Stimulated activated CD8-positive, alpha-beta memory T cell treated with anti-CD3 and anti-CD28 coated beads, Interleukin-4, amount 100 ng/mL, for 48 hours (primary cell): ENCODE results near the gene KCNK10.

Source experiments
- DNase-seq: peaks from one replicate; pipeline ENCODE4 v3.0.0-alpha.2; 2020

KCNK10 gene

DNA sequence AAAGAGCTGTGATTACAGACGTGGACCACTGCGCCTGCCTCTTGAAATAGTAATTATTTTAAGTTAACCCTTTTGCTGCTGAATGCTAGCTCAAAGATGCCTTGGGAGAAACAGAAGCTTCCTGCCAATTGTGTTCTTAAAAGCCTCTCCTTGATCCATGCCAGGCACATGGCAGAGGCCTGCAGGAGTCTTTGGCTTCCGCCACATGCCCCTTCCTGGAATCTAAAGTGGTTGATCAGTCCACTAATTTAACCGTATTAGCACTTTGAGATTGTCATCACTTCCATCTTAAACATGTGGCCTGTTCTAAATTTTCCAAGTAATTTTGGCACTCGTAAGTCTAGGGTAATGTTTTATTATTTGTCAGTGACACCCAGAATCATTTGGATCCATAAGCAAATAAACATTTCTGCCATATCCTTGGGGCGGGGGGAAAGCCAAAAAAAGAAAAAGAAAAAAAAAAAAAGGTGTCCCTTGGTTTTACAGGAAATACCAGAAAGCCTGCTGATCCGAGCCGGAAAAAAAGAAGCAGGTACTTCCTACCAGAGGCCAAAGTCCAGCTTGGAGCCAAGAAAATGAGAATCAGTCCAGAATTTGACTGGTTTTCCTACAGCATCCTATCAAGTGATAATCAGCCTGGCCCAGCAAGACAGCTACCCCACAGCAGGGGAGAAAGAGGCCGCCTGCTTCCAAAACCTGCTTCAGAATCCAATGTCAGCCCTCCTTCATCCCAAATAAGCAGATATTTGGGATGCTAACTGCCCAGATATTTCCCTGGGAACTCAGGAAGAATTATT is 104.8 kb downstream of the KCNK10 start:
- no peak for DNase-seq

DNA sequence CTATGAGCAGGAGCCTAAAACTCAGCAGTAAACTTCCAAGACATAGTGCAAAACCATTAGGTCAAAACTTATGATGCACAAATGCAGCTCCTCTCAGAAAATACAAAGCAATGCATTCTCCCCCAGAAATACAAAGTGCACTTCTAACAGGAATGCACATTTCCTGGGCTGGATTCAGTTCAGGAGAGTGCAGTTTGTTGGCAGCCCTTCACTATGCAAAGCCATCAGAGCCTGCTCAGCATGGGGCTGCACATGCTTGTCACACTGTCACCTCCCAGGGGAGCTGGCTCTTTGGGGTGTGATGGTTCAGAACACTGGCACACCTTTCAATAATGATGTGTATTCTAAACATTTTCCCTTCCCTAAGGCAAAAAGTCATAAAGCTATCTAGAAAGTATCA is 110.4 kb downstream of the KCNK10 start:
- DNase-seq = no peak

- no peak for DNase-seq
Measured at GRCh38 chr14:88210426-88210825, 112.6 kb downstream of the KCNK10 start.

DNA sequence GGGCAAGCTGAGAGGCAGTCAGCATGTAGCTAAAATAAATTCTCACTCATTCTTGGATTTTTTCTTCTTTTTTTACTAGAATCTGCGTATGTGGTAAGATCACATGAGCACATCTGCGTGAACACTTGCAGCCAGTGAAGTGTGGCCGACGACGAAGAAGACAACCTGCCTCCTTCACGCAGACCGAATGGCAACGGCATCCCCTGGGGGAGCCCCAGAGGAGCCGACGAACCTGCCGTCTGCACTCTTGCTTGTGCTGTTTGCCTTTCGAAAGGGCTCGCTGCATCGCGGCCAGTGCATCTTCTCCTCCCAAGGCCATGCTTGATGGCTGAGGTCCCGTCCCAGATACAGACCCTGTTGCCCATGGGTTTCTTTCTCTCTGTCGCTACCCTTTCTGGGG is 113.8 kb downstream of the KCNK10 start:
- DNase-seq = no peak

- DNase-seq = no peak
Measured at GRCh38 chr14:88208858-88209257, 114.2 kb downstream of the KCNK10 start.

GRCh38 chr14:88204221-88204620 is 118.8 kb downstream of the KCNK10 start:
- no peak for DNase-seq

GRCh38 chr14:88203291-88203690 is 119.8 kb downstream of the KCNK10 start:
- DNase-seq = no peak

- DNase-seq = no peak
Measured at GRCh38 chr14:88202286-88202685, 120.8 kb downstream of the KCNK10 start.

GRCh38 chr14:88201851-88202250 is 121.2 kb downstream of the KCNK10 start:
- no peak for DNase-seq

DNA sequence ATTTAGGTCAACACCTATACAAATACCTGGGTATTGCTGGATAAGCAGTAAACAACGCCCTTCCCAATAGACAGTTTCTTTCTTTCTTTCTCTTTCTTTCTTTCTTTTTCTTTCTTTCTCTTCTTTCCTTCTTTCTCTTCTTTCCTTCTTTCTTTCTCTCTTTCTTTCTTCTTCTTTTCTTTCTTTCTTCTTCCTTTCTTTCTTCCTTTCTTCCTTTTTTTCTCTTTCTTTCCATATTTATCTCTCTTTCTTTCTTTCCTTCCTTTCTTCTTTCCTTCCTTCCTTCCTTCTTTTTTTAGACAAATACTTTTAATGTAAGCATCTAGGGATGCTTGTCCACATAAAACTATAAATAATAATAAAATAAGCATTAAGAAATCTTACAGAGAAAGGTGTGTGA is 123.2 kb downstream of the KCNK10 start:
- no peak for DNase-seq

GRCh38 chr14:88198446-88198845 is 124.6 kb downstream of the KCNK10 start:
- no peak for DNase-seq

DNA sequence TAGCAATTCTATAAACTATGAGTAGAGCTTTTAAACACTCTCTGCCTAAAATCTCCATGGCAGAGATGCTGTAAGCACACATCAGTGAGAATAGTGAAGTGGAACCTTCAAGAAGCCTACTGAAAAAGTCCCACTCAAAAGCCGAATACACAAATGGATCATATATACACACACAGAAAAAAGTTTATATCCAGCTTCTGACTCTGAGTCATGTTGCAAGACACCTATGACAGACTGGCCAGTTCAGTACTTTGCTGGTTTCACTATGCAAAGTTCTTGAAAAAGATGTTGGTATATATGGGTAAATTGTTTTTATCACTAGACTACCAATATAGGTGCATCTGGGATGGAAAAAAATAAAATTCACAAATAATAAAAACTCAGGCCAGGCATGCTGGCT is 126.1 kb downstream of the KCNK10 start:
- DNase-seq = no peak

DNA sequence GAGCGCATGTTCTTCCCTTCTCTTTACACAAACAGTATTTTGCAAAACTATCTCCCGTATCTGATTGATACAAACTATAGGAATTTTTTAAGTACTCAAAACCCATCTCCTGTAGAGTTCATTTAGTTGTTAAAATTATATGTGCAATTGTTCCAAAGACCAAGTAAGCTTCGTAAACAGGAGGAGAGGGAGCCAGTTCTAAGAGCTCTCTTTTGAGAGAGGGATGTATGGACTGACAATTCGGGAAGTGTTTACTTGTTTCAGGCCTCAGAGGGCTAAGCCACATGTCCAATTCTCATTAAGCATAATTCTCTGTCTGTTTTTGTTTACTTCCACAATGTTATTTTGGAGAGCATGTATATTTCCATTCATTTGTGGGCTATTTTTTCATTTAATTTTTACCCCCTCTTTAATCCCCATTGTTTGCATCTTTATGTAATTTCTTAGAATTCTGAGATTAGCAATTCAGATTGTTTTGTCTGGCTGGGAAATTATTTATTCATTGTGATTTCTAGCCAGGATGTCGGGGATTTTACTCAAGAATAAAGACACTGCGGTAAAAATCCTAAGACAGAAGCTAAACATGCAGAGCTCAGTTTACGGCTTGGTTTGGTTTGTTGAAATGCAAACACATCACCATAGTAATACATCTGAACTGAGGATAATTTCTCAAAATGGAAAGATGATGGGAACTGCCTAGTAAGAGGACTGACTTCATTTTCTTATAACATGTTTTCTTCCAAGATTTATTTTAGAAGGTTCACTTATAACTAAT is 126.8 kb downstream of the KCNK10 start:
- DNase-seq = no peak

GRCh38 chr14:88195676-88196075 is 127.4 kb downstream of the KCNK10 start:
- DNase-seq = no peak

- no peak for DNase-seq
Measured at GRCh38 chr14:88194531-88194930, 128.5 kb downstream of the KCNK10 start.

DNA sequence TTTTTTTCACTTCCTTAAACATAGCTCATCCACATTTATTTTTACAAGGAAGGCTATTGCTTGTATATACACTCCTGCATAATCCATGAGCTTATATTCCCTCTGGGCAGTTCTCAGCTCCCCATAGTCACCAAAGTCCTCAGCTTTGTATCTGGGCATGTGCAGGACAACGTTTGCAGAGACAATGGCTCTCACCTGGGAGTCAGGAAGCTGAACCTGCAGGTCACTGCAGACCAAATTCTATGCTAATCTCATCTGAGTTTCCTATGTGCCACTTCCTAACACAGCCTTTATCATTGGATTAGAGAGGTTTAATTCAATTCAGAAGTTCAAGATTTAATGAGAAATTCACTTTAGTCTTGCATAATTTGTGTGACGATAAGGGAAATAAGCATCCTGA is 131.5 kb downstream of the KCNK10 start:
- DNase-seq = no peak

DNA sequence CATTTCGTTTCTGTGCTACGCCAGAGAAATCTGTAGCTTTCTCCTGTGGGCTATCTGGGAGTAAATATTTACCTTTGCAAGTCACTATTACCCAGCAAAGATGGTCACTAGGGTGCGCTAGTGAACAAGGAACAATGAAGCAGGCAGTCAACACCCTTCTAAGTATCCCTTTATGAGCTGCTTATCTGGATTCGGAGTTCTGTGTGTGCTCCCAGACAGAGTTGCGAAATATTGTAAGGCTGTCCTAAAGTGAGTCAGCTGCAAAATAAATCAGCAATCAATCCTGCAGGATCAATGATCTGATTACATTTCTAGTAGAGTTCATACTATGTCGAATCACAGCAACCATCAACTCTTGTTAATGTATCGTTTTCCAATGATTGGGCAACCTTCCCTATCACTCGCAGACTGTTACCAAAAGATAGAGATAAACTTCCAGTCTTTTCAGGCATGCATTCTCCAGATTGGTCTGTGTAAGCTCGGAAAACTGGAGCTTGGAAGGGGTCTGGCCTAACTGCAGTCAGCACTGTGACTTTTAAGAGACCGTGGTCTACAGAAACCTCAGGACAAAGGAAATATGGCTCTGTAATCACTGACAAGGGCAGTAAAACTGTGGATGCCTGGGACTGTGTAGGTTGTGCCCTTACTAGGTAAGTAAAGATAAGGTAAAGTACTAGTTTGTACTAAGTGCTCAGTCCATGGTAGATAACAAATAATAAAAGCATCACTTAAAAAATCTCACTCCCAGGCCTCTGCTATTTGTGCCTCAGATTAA is 133.5 kb downstream of the KCNK10 start:
- DNase-seq = peak; percentile 78

DNA sequence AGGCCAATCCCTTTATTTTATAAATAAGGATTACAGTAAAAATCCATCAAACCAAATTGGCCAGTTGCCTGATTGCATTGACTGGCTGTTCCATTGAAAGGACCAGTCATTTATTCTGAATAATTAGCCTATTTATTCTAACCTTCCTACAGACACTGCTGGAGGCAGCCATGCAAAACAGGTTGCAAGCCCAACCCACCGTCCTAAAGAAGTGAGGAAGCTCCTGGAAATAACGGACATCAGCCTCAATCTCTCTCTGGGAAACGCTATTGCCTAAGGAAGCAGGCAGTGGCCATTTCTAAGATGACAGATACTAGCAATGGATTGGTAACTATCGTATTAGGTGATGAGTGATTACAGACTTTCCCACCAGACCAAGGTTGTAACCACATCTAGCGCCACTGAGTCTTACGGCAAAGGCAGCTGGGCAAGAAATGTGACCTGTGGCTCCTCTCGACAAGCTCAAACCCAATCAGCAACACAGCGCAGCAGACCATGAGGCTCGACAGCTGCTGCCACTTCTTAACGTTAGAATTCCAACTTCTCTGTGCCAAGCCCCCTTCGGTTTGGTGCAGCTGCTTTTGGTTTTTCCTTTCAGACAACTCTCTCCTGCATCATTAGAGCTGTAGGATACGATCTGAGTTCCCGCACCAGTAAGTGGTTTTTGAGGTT is 134.2 kb downstream of the KCNK10 start:
- no peak for DNase-seq

DNA sequence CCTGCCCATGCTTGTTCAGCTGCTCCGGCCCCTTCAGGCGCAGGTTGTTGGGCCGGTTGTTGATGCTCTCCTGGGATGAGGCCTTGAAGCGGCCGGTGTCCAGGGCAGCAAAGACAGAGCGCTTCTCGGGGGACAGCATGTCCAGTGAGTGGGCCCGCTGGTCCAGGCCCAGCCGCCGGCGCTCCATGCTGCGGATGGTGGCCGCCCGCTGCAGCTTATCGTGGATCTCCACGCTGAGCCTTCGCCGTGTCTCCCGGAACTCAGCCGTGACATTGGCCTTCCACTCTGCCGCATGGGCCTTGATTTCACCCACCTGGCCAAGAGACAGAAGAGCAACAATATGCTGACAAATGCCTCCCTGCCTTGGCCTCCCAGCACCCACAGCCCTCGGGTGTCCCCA is 137.2 kb downstream of the KCNK10 start:
- no peak for DNase-seq

DNA sequence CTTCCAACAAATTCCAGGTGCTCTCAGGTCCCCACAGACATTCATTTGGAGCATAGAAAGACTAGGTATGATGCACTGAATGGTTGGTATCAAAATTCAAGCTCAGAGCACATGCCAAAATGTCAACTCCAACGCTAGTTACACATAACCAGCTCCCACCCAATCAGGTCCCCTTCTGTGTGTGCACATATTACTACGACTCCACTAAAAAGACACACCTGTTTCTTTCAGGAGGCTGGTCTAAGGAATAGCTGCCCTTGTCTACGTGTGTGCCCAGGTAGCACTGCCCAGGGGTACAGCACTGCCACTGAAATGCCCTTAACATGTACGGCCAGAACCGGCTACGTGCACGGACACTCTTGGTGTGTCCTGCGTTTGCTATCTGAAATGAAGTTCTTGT is 138.1 kb downstream of the KCNK10 start:
- no peak for DNase-seq

GRCh38 chr14:88181072-88181471 is 142.0 kb downstream of the KCNK10 start:
- no peak for DNase-seq

DNA sequence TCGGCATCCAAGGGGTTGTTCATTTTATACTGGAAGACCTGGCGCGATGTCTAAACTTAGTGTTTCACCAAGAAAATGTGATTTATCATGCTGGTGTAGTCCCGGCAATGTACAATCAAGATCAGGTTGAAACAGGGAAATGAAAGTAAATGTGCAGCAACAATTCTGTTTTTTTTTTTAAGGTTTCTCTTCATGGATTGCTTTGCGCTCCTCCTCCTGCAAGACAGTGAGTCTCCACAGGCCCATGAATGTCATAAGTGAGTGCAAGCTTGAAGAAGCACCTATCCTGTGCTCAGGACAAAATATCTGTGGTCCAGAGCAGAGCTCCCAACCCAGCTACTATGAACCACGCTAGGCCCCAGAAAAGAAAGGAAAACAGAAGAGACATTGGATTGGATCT is 143.4 kb downstream of the KCNK10 start:
- DNase-seq = no peak

GRCh38 chr14:88170333-88170732 is 152.7 kb downstream of the KCNK10 start:
- DNase-seq = no peak
